ENCODE data around the gene LKAAEAR1. TPM values are rescaled to one million over a fixed set of nuclear protein-coding genes. Genes with fewer than 3 reads are reported as not detected.

Gene LKAAEAR1
- total RNA-seq, 6 donors from 2014 or later, result 1.3 to 7.8 (median 4.9) TPM; not detected in 2

- no peak for ATAC-seq (ENCODE audit: low FRiP score in 2 of 2)
- no peaks in the 10 kb centered on the region for H3K9me3 ChIP-seq
- no peak overlapping the region for H3K4me3 ChIP-seq
- no peak overlapping the region for H3K27ac ChIP-seq
- peaks cover 1 to 19% (median 12%) of the 10 kb centered on the region in 4 donors for H3K27me3 ChIP-seq
- H3K4me1 ChIP-seq, result peaks cover 10 to 14% (median 11%) of the 10 kb centered on the region in 4 donors
- H3K36me3 ChIP-seq, result peaks cover 0 to 3% (median 0%) of the 10 kb centered on the region in 4 donors
- DNase-seq, result peak in 1 of 2 donors; percentile 10
- 59 to 69% methylated on average over 11 to 13 of the region's 20 CpGs for WGBS, 2 donors
- TF ChIP-seq, protein P1, sequence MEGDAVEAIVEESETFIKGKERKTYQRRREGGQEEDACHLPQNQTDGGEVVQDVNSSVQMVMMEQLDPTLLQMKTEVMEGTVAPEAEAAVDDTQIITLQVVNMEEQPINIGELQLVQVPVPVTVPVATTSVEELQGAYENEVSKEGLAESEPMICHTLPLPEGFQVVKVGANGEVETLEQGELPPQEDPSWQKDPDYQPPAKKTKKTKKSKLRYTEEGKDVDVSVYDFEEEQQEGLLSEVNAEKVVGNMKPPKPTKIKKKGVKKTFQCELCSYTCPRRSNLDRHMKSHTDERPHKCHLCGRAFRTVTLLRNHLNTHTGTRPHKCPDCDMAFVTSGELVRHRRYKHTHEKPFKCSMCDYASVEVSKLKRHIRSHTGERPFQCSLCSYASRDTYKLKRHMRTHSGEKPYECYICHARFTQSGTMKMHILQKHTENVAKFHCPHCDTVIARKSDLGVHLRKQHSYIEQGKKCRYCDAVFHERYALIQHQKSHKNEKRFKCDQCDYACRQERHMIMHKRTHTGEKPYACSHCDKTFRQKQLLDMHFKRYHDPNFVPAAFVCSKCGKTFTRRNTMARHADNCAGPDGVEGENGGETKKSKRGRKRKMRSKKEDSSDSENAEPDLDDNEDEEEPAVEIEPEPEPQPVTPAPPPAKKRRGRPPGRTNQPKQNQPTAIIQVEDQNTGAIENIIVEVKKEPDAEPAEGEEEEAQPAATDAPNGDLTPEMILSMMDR (IDR thresholded peaks at IDR 0.05), result no peak
- TF ChIP-seq POLR2A (IDR thresholded peaks at IDR 0.05), result no peak
- TF ChIP-seq EP300 (IDR thresholded peaks at IDR 0.05), result no peak
- no peak for TF ChIP-seq POLR2AphosphoS5 (IDR thresholded peaks at IDR 0.05)
Observed at GRCh38 chr20:64103871-64104666, 19.9 kb upstream of the LKAAEAR1 start.

- ATAC-seq (ENCODE audit: low FRiP score in 2 of 2) (no peak), DNase-seq (no peak)
- H3K27me3 ChIP-seq, result peaks cover 1 to 19% (median 12%) of the 10 kb centered on the region in 4 donors
- WGBS, 2 donors, result 22 to 33% methylated on average over 15 to 24 of the region's 30 CpGs
- no peaks in the 10 kb centered on the region for H3K9me3 ChIP-seq
- TF ChIP-seq EP300 (IDR thresholded peaks at IDR 0.05), result no peak
- no peak for TF ChIP-seq POLR2AphosphoS5 (IDR thresholded peaks at IDR 0.05)
- no peak for TF ChIP-seq POLR2A (IDR thresholded peaks at IDR 0.05)
- TF ChIP-seq, protein P1 (IDR thresholded peaks at IDR 0.05), result no peak
- H3K4me3 ChIP-seq, result peak overlapping the region in 1 of 4 donors; percentile 45
- no peak overlapping the region for H3K27ac ChIP-seq
- peaks cover 0 to 8% (median 3%) of the 10 kb centered on the region in 4 donors for H3K36me3 ChIP-seq
- peaks cover 10 to 14% (median 11%) of the 10 kb centered on the region in 4 donors for H3K4me1 ChIP-seq
Observed at GRCh38 chr20:64102647-64103354, 18.6 kb upstream of the LKAAEAR1 start.

DNA sequence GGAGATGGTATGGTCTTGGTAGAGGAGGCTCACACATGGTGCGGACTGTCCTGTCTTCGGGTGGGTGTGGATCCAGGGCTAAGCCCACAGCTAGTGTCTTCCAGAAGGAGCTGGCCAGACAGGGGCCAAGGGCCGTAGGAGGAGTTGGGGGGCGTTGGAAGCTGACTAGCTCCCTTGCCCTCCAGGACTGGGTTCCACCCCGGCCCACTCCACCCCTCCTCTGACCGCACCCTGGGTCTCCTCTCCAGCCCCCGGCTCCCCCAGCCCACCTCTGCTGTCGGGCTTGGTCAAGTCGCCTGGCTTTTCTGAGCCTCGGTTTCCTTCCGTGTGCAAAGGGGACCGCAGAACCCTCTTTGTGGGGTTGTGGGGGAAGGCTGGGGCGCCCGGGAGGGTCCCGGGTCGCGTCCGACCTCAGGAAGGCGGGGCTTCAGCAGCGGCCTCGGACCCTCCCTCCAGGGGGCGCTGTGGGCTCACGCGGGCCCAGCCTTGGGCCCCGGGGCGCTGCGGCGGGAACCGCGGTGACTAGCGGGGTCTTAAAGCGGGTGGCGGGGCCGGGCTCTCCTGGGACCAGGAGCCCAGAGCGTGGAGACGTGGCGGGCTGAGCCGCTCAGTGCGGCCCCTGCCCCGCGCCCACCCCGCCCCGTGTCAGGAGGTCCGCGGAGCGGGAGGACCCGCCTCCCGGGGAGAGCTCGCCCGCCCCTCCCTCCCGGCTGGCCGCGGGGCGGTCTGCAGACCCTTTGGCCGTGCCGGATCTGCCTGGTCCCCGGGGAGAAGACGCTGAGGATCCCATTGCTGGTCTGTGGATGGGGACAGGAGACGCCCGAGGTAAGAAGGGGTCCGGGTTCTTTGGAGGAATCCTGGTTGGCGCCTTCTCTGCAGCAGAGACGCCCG, 17.8 kb upstream of the LKAAEAR1 start:
- TF ChIP-seq, protein P1 (IDR thresholded peaks at IDR 0.05), result peak; percentile 48 to 70 (median 56)
- no peak for TF ChIP-seq EP300 (IDR thresholded peaks at IDR 0.05)
- ATAC-seq (ENCODE audit: low FRiP score in 2 of 2), result peak in 1 of 2 donors; percentile 67
- Histone ChIP-seq H3K27ac (no peak overlapping the region), H3K27me3 (peaks cover 1 to 19% (median 12%) of the 10 kb centered on the region in 4 donors), H3K4me1 (peaks cover 10 to 14% (median 11%) of the 10 kb centered on the region in 4 donors), H3K36me3 (peaks cover 0 to 8% (median 3%) of the 10 kb centered on the region in 4 donors), H3K9me3 (no peaks in the 10 kb centered on the region), H3K4me3 (peak overlapping the region in 3 of 4 donors; percentile 9 to 45 (median 44))
- peak in 1 of 2 donors; percentile 91 for DNase-seq
- 14 to 17% methylated on average over 13 to 26 of the region's 64 CpGs for WGBS, 2 donors

- TF ChIP-seq, protein P1 (IDR thresholded peaks at IDR 0.05), result no peak
- TF ChIP-seq POLR2AphosphoS5 (IDR thresholded peaks at IDR 0.05) (no peak), EP300 (IDR thresholded peaks at IDR 0.05) (no peak), POLR2A (IDR thresholded peaks at IDR 0.05) (no peak)
- ATAC-seq (ENCODE audit: low FRiP score in 2 of 2), result no peak
- Histone ChIP-seq H3K4me3 (no peak overlapping the region), H3K27ac (no peak overlapping the region), H3K9me3 (no peaks in the 10 kb centered on the region), H3K27me3 (peaks cover 1 to 19% (median 12%) of the 10 kb centered on the region in 4 donors), H3K36me3 (peaks cover 0 to 8% (median 3%) of the 10 kb centered on the region in 4 donors), H3K4me1 (peaks cover 10 to 14% (median 11%) of the 10 kb centered on the region in 4 donors)
- DNase-seq, result no peak
- WGBS, 2 donors, result 71 to 87% methylated on average over 3 to 9 of the region's 9 CpGs
Observed at GRCh38 chr20:64100946-64101688, 16.9 kb upstream of the LKAAEAR1 start.
